HepG2 (cell line): ENCODE data around the gene CDHR5.

Experiments
- SP1 ChIP-seq, 2 experiments: fragments of 450-650 bp in 1 of 2; sonication (generic) in 1 of 2; formaldehyde crosslinking in 1 of 2; IDR thresholded peaks; 2 replicates each; pipeline versions ENCODE4 v1.4.0 to v1.6.1; 2016 to 2020; ENCODE audit warnings: missing genetic modification reagents in 1 of 2
- ZNF367 ChIP-seq: sonication (generic); formaldehyde crosslinking; IDR thresholded peaks from 2 replicates; pipeline ENCODE4 v1.4.0; 2020; ENCODE audit warnings: missing genetic modification reagents, borderline replicate concordance
- TF ChIP-seq, protein P1 (sequence below): sonication (generic); formaldehyde crosslinking; IDR thresholded peaks from 2 replicates; pipeline ENCODE4 v1.5.0; 2020; ENCODE audit warnings: mild to moderate bottlenecking, missing genetic modification reagents, moderate library complexity

DNA sequence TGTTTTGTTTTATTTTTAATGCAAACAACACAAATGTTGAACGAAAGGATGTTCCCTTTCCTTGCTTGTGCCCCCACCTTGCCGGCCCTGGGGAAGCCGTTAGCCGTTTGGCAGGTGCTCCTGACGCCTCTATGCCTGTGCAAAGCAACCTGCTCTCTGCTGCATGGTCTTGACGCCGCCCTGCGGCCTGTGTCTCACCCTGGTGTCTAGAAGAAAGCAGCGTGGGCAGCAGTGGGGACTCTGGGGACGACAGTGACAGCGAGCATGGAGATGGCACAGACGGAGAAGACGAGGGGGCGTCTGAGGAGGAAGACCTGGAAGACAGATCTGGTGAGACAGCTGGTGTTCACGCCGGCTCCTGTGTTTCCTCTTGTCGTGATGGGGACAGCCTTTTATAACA is 43.0 kb downstream of the CDHR5 start:
- TF ChIP-seq ZNF367 (CRISPR knock-in tag) (no peak), SP1 (IDR thresholded peaks at IDR 0.05) (no peak), SP1 (CRISPR knock-in tag; IDR thresholded peaks at IDR 0.05) (no peak)
- TF ChIP-seq, protein P1, sequence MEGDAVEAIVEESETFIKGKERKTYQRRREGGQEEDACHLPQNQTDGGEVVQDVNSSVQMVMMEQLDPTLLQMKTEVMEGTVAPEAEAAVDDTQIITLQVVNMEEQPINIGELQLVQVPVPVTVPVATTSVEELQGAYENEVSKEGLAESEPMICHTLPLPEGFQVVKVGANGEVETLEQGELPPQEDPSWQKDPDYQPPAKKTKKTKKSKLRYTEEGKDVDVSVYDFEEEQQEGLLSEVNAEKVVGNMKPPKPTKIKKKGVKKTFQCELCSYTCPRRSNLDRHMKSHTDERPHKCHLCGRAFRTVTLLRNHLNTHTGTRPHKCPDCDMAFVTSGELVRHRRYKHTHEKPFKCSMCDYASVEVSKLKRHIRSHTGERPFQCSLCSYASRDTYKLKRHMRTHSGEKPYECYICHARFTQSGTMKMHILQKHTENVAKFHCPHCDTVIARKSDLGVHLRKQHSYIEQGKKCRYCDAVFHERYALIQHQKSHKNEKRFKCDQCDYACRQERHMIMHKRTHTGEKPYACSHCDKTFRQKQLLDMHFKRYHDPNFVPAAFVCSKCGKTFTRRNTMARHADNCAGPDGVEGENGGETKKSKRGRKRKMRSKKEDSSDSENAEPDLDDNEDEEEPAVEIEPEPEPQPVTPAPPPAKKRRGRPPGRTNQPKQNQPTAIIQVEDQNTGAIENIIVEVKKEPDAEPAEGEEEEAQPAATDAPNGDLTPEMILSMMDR, result no peak
